Fibroblast of lung (primary cell): ENCODE data around the gene SEMA5A.

Experiments used
- CTCF ChIP-seq, 2 donors: IDR thresholded peaks in 1 of 2; conservative IDR thresholded peaks in 1 of 2; 1 replicate in 1 of 2; 2 replicates in 1 of 2; pipeline ENCODE4 v1.5.1; 2011 to 2012; ENCODE audit warnings: low read length in 2 of 2, control low read depth in 1 of 2, inconsistent platforms in 1 of 2, low read depth in 1 of 2, mild to moderate bottlenecking in 1 of 2
- EZH2 ChIP-seq: IDR thresholded peaks from 2 replicates; pipeline ENCODE4 v1.5.1; 2012; ENCODE audit warnings: low read length, control low read depth, mild to moderate bottlenecking; ENCODE audit errors: missing control alignments

- TF ChIP-seq EZH2 (no peak), CTCF (conservative IDR thresholded peaks at IDR 0.05 in 1 of 2, IDR thresholded peaks at IDR 0.05 in 1 of 2; ENCODE audit: low read depth in 1 of 2, low read length in 2 of 2) (no peak)
These were observed 376.9 kb downstream of the SEMA5A start for GRCh38 chr5:9168791-9169556.
